Peyer's patch (tissue), 4 donors: ENCODE results near the gene C4orf50.

Source experiments
- POLR2A ChIP-seq, 2 donors: fragments of 450-650 bp; IDR thresholded peaks; one replicate each; pipeline ENCODE4 v1.5.1; 2017; ENCODE audit warnings: antibody characterized with exemption in 2 of 2, mild to moderate bottlenecking in 2 of 2, moderate library complexity in 2 of 2
- TF ChIP-seq, protein P1 (sequence below), 6 experiments: fragments of 450-650 bp in 4 of 6; fragments of 200-600 bp in 2 of 6; sonication (generic) in 1 of 6; IDR thresholded peaks; one replicate each; pipeline ENCODE4 v1.5.1; 2017 to 2019; ENCODE audit warnings: antibody characterized with exemption in 6 of 6, mild to moderate bottlenecking in 3 of 6, moderate library complexity in 1 of 6

DNA sequence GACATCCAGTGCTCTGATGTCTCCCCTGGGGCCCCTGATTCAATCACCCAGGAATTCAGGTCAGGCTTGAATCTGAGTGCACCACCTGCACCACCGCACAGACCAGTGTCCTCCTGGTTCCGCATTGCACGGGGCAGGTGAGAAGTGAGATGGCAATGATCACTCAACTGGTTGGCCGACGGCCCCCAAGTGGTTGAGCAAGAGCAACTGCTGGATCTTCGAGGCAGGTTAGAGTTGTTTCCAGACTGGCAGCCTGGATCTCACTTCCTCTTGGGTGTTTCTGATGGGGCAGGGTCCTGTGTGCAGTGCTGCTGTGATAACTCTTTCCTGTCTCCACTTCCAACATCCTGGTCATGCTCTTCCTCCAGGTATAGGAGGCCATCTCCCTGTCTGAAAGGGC, 50.4 kb downstream of the C4orf50 start:
- TF ChIP-seq, protein P1, sequence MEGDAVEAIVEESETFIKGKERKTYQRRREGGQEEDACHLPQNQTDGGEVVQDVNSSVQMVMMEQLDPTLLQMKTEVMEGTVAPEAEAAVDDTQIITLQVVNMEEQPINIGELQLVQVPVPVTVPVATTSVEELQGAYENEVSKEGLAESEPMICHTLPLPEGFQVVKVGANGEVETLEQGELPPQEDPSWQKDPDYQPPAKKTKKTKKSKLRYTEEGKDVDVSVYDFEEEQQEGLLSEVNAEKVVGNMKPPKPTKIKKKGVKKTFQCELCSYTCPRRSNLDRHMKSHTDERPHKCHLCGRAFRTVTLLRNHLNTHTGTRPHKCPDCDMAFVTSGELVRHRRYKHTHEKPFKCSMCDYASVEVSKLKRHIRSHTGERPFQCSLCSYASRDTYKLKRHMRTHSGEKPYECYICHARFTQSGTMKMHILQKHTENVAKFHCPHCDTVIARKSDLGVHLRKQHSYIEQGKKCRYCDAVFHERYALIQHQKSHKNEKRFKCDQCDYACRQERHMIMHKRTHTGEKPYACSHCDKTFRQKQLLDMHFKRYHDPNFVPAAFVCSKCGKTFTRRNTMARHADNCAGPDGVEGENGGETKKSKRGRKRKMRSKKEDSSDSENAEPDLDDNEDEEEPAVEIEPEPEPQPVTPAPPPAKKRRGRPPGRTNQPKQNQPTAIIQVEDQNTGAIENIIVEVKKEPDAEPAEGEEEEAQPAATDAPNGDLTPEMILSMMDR (IDR thresholded peaks at IDR 0.05), result no peak
- TF ChIP-seq POLR2A (IDR thresholded peaks at IDR 0.05), result no peak
